Neural progenitor cell (in vitro differentiated cells): ENCODE results near the gene MIB1. TPM values are rescaled to one million over a fixed set of nuclear protein-coding genes. Genes with fewer than 3 reads are reported as not detected.

Source experiments
- DNase-seq: peaks from one replicate; pipeline ENCODE4 v3.0.0-alpha.2; 2016; ENCODE audit warnings: low spot score
- H2AFZ ChIP-seq: fragments of 200-600 bp; sonication (generic); replicated peaks from 2 replicates; pipeline ENCODE4 v1.6.1; 2016; ENCODE audit warnings: antibody characterized with exemption
- H3F3A ChIP-seq: fragments of 200-600 bp; sonication (generic); 2 replicates; pipeline ENCODE4 v1.6.1; 2016; ENCODE audit warnings: antibody characterized with exemption, low read depth
- H3K27ac ChIP-seq: fragments of 200-600 bp; sonication (generic); 2 replicates; pipeline ENCODE4 v1.5.1; 2016; ENCODE audit warnings: mild to moderate bottlenecking
- H3K27me3 ChIP-seq: fragments of 200-600 bp; sonication (generic); 2 replicates; pipeline ENCODE4 v1.6.1; 2016; ENCODE audit warnings: mild to moderate bottlenecking, moderate library complexity
- H3K36me3 ChIP-seq: fragments of 200-600 bp; sonication (generic); 2 replicates; pipeline ENCODE4 v1.5.1; 2016
- H3K4me1 ChIP-seq: fragments of 200-600 bp; sonication (generic); 2 replicates; pipeline ENCODE4 v1.6.1; 2016; ENCODE audit warnings: mixed run types
- H3K4me2 ChIP-seq: fragments of 200-600 bp; sonication (generic); 2 replicates; pipeline ENCODE4 v1.6.1; 2016
- H3K4me3 ChIP-seq: fragments of 200-600 bp; sonication (generic); 2 replicates; pipeline ENCODE4 v1.5.1; 2016
- H3K79me2 ChIP-seq: fragments of 200-600 bp; sonication (generic); 2 replicates; pipeline ENCODE4 v1.6.1; 2016; ENCODE audit warnings: low read depth
- H3K9ac ChIP-seq: fragments of 200-600 bp; sonication (generic); 2 replicates; pipeline ENCODE4 v1.6.1; 2016
- H3K9me3 ChIP-seq: fragments of 200-600 bp; sonication (generic); 2 replicates; pipeline ENCODE4 v1.5.1; 2016; ENCODE audit warnings: low read depth
- H4K20me1 ChIP-seq: fragments of 200-600 bp; sonication (generic); 2 replicates; pipeline ENCODE4 v1.6.1; 2016; ENCODE audit warnings: low read depth
- H3K27ac Mint-ChIP-seq: 3 replicates; pipeline ENCODE4 v1.8.0; 2021; ENCODE audit warnings: mixed read lengths
- H3K27me3 Mint-ChIP-seq: 2 replicates; pipeline ENCODE4 v1.8.0; 2022; ENCODE audit warnings: low read depth, mild to moderate bottlenecking, inconsistent platforms, moderate library complexity, mixed read lengths; ENCODE audit not compliant: insufficient read depth
- H3K36me3 Mint-ChIP-seq: 3 replicates; pipeline ENCODE4 v1.8.0; 2021; ENCODE audit warnings: mixed read lengths
- H3K4me1 Mint-ChIP-seq: 3 replicates; pipeline ENCODE4 v1.8.0; 2021; ENCODE audit warnings: mixed read lengths
- H3K4me3 Mint-ChIP-seq: 3 replicates; pipeline ENCODE4 v1.8.0; 2021; ENCODE audit warnings: mild to moderate bottlenecking, moderate library complexity, mixed read lengths
- H3K9me3 Mint-ChIP-seq: 3 replicates; pipeline ENCODE4 v1.8.0; 2020; ENCODE audit warnings: mixed read lengths
- CTCF ChIP-seq: fragments of 200-600 bp; sonication (generic); IDR thresholded peaks from 2 replicates; pipeline ENCODE4 v1.5.1; 2017; ENCODE audit warnings: antibody characterized with exemption, mild to moderate bottlenecking
- EZH2 ChIP-seq: fragments of 200-600 bp; sonication (generic); IDR thresholded peaks from 2 replicates; pipeline ENCODE4 v1.6.1; 2017; ENCODE audit warnings: antibody characterized with exemption, mild to moderate bottlenecking, moderate library complexity
- EZH2phosphoT487 ChIP-seq: fragments of 200-600 bp; sonication (generic); IDR thresholded peaks from 2 replicates; pipeline ENCODE4 v1.6.1; 2017; ENCODE audit warnings: antibody characterized with exemption
- total RNA-seq: library from RNA; depleted of rRNA; stranded (reverse); fragments of >200 nt; gene quantifications from 2 replicates; pipeline ENCODE4 v1.2.3, GENCODE V29; 2015; ENCODE audit warnings: low replicate concordance

Gene MIB1
- total RNA-seq, 1 donor from 2014 or later: 112 TPM

DNA sequence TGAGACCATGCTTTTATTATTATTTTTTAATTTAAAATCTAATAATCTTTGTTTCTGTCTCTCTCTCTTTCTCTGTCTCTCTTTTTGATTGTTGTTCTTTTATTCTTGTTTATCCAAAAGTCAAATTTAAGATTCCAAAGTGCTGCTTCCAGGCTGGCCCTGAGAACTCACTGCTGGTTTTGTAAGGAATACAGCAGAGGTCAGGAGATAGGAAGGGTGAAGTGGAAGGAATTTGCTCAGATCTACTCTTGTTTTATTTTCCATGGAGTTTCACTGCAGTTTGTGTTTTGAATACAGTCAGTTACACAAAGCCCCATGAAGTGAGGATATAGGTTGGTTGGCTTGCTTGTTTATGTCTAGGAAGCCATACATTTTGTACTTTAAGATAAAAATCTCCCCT, 168.1 kb downstream of the MIB1 start:
- H3K4me1 Mint-ChIP-seq: no peaks in the 10 kb centered on the region
- Histone ChIP-seq H3K27ac (no peak overlapping the region), H3K4me1 (peaks cover 4% of the 10 kb centered on the region), H3K4me3 (no peak overlapping the region), H3K9ac (no peak overlapping the region), H2AFZ (no peak overlapping the region), H3K27me3 (peaks cover 89% of the 10 kb centered on the region), H3K9me3 (no peaks in the 10 kb centered on the region), H3K79me2 (no peaks in the 10 kb centered on the region), H3F3A (no peaks in the 10 kb centered on the region), H4K20me1 (no peaks in the 10 kb centered on the region), H3K4me2 (no peak overlapping the region), H3K36me3 (no peaks in the 10 kb centered on the region)
- no peaks in the 10 kb centered on the region for H3K9me3 Mint-ChIP-seq
- no peak overlapping the region for H3K27ac Mint-ChIP-seq
- DNase-seq: no peak
- peaks cover 3% of the 10 kb centered on the region for H3K27me3 Mint-ChIP-seq
- no peak overlapping the region for H3K4me3 Mint-ChIP-seq
- no peaks in the 10 kb centered on the region for H3K36me3 Mint-ChIP-seq
- TF ChIP-seq CTCF (no peak), EZH2phosphoT487 (no peak), EZH2 (no peak)

GRCh38 chr18:21910906-21911305, 170.3 kb downstream of the MIB1 start:
- peaks cover 91% of the 10 kb centered on the region for H3K27me3 ChIP-seq
- no peaks in the 10 kb centered on the region for H3K9me3 Mint-ChIP-seq
- H4K20me1 ChIP-seq: no peaks in the 10 kb centered on the region
- DNase-seq: no peak
- no peaks in the 10 kb centered on the region for H3K79me2 ChIP-seq
- H3K27ac ChIP-seq: no peak overlapping the region
- no peaks in the 10 kb centered on the region for H3K9me3 ChIP-seq
- TF ChIP-seq CTCF (no peak), EZH2phosphoT487 (no peak), EZH2 (no peak)
- no peaks in the 10 kb centered on the region for H3K36me3 Mint-ChIP-seq
- H2AFZ ChIP-seq: no peak overlapping the region
- H3K4me1 Mint-ChIP-seq: no peaks in the 10 kb centered on the region
- no peaks in the 10 kb centered on the region for H3K36me3 ChIP-seq
- H3K4me3 Mint-ChIP-seq: no peak overlapping the region
- H3K4me3 ChIP-seq: no peak overlapping the region
- H3K27ac Mint-ChIP-seq: no peak overlapping the region
- H3K4me2 ChIP-seq: no peak overlapping the region
- H3K4me1 ChIP-seq: peaks cover 4% of the 10 kb centered on the region
- H3F3A ChIP-seq: no peaks in the 10 kb centered on the region
- peaks cover 3% of the 10 kb centered on the region for H3K27me3 Mint-ChIP-seq
- H3K9ac ChIP-seq: no peak overlapping the region

GRCh38 chr18:21911551-21911950, 171.0 kb downstream of the MIB1 start:
- no peak for TF ChIP-seq CTCF
- no peak for TF ChIP-seq EZH2phosphoT487
- TF ChIP-seq EZH2: no peak
- Mint-ChIP-seq H3K36me3 (no peaks in the 10 kb centered on the region), H3K4me1 (no peaks in the 10 kb centered on the region), H3K9me3 (no peaks in the 10 kb centered on the region), H3K27ac (no peak overlapping the region), H3K4me3 (no peak overlapping the region), H3K27me3 (peaks cover 3% of the 10 kb centered on the region)
- Histone ChIP-seq H3K9me3 (no peaks in the 10 kb centered on the region), H3K4me2 (no peak overlapping the region), H4K20me1 (no peaks in the 10 kb centered on the region), H2AFZ (no peak overlapping the region), H3K79me2 (no peaks in the 10 kb centered on the region), H3K27ac (no peak overlapping the region), H3K27me3 (peaks cover 92% of the 10 kb centered on the region), H3K36me3 (no peaks in the 10 kb centered on the region), H3K4me1 (peaks cover 4% of the 10 kb centered on the region), H3F3A (no peaks in the 10 kb centered on the region), H3K9ac (no peak overlapping the region), H3K4me3 (no peak overlapping the region)
- DNase-seq: no peak
